GM12873 (cell line): ENCODE results near the gene TSPAN17.

ENCODE experiments used
- CTCF ChIP-seq: IDR thresholded peaks from 2 replicates; pipeline ENCODE4 v1.5.1; 2012; ENCODE audit warnings: low read depth, mild to moderate bottlenecking, moderate library complexity, low read length, control low read depth; ENCODE audit not compliant: insufficient read depth; ENCODE audit errors: missing control alignments

The TSPAN17 gene

GRCh38 chr5:176618783-176619182, 28.5 kb upstream of the TSPAN17 start:
- TF ChIP-seq CTCF = no peak

GRCh38 chr5:176619203-176619568, 28.1 kb upstream of the TSPAN17 start:
- TF ChIP-seq CTCF = peak; percentile 34

- no peak for TF ChIP-seq CTCF
Measured at GRCh38 chr5:176619569-176620332, 27.5 kb upstream of the TSPAN17 start.

DNA sequence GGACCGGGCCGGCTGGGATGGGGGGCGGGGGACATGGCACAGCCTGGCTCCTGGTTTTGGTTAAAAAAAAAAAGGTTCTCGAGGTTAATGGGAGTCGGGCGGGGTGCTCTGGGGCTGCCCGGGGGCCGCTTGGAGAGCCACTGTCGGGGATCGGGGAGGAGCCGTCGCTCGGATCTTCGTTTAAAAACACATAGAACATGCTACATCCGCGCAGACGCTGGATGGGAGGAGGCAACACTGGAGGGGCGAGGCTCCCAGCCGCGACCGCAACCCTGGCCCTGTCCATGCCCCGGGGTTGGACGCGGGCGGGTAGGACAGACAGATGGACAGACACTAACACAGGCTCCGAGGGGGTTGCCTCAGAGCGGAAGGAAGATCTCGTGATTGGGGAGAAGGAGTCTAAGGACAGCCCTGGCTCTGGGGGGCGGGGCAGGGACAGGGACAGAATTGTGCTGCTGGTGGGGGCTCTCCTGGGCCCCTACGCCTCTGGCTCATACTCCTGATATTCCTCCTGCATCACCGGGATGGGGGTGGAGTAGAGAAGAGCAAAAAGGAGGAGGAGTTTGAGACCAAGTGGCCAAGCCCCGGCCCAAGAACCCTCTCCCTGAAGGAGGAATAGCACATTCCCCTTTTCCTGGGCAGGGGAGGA, 26.8 kb upstream of the TSPAN17 start:
- no peak for TF ChIP-seq CTCF

GRCh38 chr5:176621661-176622079, 25.6 kb upstream of the TSPAN17 start:
- TF ChIP-seq CTCF = no peak

- no peak for TF ChIP-seq CTCF
Measured at GRCh38 chr5:176624142-176624541, 23.1 kb upstream of the TSPAN17 start.

DNA sequence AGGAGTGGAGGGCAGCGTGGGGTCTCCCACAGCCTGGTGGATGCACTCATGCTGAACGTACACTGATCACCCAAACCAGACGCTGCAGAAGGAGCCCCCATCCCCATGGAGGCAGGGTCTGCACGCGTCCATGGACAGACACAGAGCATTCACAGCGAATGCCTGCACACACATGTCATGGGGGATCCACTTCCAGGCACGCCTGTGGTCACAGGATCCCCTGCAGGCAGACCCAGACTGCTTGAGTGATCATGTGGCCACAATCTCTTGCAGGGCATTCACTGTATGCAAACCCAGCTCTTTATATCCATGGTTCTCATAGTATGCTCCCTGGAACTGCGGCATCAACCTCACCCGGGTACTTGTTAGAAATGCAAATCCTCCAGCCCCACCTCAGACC, 22.3 kb upstream of the TSPAN17 start:
- no peak for TF ChIP-seq CTCF
